Measurements from ENCODE around the gene ARG2.
"Not testable (repeated sequence)": the region's sequence is repeated elsewhere in the genome, so short reads cannot be mapped to it uniquely, and the experiment has no call there.

DNA sequence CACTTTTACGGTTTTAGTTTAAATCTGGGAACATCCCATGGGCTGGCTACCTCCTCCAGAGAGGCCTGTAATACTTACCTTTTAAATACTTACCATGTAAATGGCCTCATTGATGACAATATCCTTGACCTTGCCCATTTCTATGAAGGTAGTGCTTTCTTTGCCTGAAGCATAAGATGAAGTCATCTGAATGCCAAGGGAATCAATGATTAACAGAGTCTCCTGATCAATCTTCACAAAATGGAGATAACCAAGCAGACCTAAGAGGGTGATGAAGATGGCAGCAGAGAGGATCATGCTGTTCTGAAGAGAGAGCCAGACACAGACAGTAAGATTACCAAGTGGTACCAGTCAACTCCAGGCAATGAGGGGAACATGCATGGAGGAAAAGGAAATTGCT is 26.1 kb upstream of the ARG2 start:
- not testable (repeated sequence) for TF ChIP-seq POU2F2 (IDR thresholded peaks at IDR 0.05; ENCODE audit: borderline replicate concordance, low read depth, low read length); NR2C2 (IDR thresholded peaks at IDR 0.05; ENCODE audit: borderline replicate concordance, control insufficient read depth, insufficient read length, low read depth); POLR2A (IDR thresholded peaks at IDR 0.05; ENCODE audit: low read depth, low read length); CHD2 (IDR thresholded peaks at IDR 0.05; ENCODE audit: borderline replicate concordance, low read depth, low read length); CTCF (IDR thresholded peaks at IDR 0.05 in 2 of 3, conservative IDR thresholded peaks at IDR 0.05 in 1 of 3; ENCODE audit: control insufficient read depth in 2 of 3, extremely low read depth in 1 of 3, insufficient read depth in 1 of 3, low read depth in 3 of 3, low read length in 3 of 3); EP300 (IDR thresholded peaks at IDR 0.05; ENCODE audit: borderline replicate concordance in 1 of 2, control insufficient read depth in 1 of 2, low read depth in 2 of 2, low read length in 2 of 2); POLR2AphosphoS5 (IDR thresholded peaks at IDR 0.05; ENCODE audit: low read length); RFX5 (IDR thresholded peaks at IDR 0.05; ENCODE audit: low read depth, low read length); ZNF24 (IDR thresholded peaks at IDR 0.05); PML (IDR thresholded peaks at IDR 0.05; ENCODE audit: low read length); WRNIP1 (IDR thresholded peaks at IDR 0.05; ENCODE audit: borderline replicate concordance, low read depth, low read length); JUND (IDR thresholded peaks at IDR 0.05; ENCODE audit: low read depth, low read length); MEF2B (IDR thresholded peaks at IDR 0.05; ENCODE audit: partially characterized antibody, poor library complexity, severe bottlenecking)
- TF ChIP-seq, protein P1, sequence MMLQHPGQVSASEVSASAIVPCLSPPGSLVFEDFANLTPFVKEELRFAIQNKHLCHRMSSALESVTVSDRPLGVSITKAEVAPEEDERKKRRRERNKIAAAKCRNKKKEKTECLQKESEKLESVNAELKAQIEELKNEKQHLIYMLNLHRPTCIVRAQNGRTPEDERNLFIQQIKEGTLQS (IDR thresholded peaks at IDR 0.05; ENCODE audit: borderline replicate concordance, extremely low read depth, low read depth, low read length) = not testable (repeated sequence)
